GM21390 (cell line): Measurements from ENCODE around the gene ZGRF1.
"Not testable (repeated sequence)": the region's sequence is repeated elsewhere in the genome, so short reads cannot be mapped to it uniquely, and the experiment has no call there.

Experiments used
- ATAC-seq: cut with Tn5 transposase; IDR thresholded peaks from one replicate; pipeline ENCODE4 v1.9.1; 2021; ENCODE audit not compliant: unreplicated experiment

ZGRF1 gene

DNA sequence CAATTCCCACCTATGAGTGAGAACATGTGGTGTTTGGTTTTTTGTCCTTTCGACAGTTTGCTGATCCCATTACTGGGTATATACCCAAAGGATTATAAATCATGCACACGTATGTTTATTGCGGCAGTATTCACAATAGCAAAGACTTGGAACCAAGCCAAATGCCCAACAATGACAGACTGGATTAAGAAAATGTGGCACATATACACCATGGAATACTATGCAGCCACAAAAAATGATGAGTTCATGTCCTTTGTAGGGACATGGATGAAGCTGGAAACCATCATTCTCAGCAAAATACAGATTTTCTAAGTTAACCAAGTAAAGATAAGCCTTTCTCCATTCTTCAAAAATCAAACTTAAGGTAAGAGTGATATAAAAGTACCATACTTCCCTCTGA lies 82.4 kb downstream of the ZGRF1 start:
- not testable (repeated sequence) for ATAC-seq

DNA sequence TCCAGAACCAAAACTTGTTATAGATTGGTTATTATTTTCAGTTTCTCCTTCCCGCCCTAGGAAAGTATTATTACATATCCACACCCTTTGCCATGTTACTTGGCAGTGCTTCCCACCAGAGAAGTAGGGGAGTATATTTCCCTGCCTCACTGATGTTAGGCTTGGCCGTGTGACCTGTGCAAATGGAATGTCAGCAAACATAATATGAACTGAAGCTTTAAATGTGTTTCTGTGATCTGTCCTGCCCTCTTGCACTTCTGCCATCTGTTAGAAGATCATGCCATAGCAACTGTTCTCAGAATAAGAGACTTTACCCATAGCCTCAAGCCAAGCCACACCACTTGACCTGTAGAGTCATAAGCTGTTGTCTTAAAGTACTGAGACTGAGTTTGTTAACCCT lies 84.0 kb downstream of the ZGRF1 start:
- ATAC-seq = no peak

DNA sequence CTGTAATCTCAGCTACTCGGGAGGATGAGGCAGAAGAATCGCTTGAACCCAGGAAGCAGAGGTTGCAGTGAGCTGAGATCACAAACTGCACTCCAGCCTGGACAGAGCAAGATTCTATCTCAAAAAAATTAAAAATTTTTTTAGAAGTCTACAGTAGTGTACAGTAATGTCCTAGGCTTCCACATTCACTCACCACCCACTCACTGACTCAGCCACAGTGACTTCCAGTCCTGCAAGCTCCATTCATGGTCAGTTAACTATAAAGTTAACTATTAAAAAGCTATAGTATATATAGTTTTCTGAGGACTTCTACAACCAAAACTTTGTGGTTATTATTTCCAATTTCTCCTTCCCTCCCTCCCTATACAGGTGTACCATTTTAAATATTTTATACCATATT lies 86.0 kb downstream of the ZGRF1 start:
- ATAC-seq = no peak

DNA sequence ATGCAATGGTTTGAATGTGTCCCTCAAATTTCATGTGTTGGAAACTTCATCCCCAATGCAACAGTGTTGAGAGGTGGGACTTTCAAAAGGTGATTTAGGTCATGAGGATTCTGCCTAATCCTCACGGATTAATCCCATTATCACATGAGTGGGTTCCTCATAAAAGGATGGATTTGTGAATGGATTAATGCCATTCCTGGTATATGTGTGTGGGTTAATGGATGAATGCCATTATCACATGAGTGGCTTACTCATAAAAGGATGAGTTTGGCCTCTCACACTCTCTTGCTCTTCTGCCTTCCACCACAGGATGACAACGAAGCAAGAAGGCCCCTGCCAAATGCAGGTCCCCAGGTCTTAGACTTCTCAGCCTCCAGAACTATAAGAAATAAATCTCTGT lies 90.2 kb downstream of the ZGRF1 start:
- no peak for ATAC-seq

DNA sequence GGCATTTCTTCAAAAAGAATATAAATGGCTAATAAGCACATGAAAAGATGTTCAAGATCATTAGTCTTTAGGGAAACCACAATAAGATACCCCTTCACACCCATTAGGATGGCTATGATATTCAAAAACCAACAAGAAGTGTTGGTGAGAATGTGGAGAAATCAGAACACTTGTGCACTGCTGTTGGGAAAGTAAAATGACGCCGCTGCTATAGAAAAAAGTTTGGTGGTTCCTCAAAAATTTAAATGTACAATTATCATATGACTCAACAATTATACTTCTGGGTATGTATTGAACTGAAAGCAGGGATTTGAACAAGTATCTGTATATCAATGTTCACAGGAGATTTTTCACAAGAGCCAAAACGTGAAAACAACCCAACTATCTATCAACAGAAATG lies 91.4 kb downstream of the ZGRF1 start:
- ATAC-seq = no peak

DNA sequence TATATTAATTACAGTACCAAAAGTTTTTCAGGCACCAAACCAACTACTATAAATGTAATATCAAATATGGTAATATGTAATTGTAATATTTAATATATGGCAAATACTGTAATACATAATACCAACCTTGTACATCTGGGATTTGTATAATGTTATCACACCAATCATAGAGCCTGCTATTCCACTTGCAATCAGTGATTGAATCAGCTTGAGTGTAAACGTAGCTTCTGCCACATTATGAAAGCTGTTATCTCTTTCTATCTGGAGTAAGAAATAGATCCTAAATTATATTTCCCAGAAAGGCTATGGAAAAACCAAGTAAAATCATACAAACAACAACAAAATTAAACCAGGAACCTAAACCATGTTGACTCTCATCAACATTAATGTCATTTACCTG lies 96.0 kb downstream of the ZGRF1 start:
- ATAC-seq = no peak

DNA sequence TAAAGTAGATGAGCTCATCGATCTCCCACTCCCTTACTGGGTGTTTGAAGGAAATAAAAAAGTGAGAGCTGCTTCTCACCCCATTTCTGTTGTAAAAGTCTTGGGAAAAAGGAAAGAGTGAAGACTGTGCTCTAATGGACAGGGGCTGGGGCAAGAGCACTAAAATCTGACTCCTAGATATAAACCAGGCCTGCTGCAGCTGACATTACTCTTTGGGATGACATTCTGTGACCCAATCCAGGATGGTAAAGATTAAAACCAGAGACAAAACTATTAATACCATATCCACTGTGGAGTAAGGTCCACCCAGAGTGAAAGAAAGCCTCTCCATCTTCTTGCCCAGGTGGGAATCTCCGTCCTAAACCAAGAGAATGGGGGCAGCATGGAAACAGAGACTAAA lies 100.6 kb downstream of the ZGRF1 start:
- no peak for ATAC-seq

DNA sequence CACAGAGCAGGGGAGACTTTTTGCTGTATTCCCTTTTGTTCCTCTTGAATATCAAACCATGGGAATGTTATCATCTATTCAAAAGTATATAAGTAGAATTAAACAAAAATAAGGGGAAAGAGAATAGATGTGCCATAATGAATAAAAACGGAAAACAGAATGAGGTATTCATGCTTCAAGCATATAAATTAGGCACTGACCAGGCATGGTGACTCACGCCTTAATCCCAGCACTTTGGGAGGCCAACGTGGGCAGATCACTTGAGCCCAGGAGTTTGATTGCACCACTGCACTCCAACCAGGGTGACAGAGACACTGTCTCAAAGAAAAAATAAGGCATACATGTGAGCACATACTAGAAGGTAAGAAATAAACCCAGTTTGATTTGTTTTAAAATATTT lies 104.4 kb downstream of the ZGRF1 start:
- no peak for ATAC-seq

DNA sequence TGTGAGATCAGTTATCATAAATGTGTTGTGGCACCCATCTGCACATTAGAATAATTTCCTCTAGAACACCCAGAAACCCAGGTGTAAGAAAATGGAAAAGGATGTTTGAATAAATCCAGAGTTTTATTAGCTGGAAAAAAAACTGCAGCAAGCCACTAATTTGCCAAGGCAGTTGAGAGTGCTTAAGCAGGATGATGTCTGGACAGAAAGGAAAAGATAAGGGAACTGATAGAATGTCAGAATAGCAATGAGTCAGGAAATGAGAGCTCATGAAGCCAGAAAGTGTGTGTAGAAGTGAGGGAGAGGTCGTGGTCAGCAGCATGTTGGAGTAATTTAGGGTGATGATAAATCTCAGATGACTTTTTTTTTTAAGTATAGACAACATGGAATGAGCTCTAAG lies 105.6 kb downstream of the ZGRF1 start:
- no peak for ATAC-seq

DNA sequence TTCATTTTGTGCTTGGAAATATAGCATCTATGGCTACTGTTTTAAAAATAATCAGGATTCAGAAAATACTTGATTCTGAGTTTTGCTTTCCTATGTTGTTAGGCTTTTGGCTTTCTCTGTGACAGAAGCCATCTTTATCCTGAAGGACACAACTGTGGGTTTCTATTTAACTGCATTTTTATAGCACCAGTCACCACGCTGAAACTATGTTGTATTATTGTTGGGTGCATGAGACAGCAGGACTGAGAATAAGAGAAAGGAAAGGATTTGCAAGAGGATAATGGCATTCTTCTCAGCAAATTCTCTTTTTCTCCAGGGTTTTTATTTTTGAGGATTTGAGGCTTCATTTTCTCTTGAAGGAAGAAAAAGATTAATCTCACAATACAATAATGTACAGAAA lies 110.6 kb downstream of the ZGRF1 start:
- ATAC-seq = no peak

DNA sequence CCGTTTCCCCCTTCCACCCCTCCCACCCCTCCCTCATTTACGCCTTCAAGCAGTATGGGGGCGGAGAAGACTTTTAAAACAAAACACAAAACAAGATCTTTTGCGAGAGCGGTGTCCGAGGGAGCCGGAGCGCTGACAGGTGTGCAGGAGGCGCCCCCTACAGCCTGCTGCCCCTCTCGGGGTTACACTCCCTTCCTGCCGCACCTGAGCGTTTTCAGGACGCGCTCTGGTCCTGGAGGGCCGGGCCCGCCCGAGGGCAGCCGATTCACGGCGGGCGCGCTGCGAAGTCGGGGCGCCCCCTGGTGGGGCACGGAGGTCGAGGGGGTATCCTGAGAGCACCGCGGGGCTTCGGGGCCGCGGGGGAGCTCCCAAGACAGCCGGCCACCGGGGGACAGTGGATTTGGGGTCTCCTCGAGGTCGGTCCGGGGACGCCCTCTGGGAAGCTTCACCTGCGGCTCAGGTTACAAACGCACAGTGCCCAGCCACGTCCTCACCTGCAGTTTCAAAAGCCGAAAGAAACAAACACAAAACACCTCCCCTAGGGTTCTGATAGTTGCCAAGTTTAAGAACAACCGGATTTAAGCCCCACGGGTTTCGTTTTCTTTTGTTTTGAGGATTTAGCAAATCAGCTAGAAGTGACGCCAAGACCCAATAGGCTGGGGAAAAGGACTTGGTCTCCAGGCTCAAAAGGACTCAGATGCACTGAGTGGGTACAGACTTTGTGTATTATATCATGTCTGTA lies 112.8 kb downstream of the ZGRF1 start:
- peak; percentile 86 for ATAC-seq

DNA sequence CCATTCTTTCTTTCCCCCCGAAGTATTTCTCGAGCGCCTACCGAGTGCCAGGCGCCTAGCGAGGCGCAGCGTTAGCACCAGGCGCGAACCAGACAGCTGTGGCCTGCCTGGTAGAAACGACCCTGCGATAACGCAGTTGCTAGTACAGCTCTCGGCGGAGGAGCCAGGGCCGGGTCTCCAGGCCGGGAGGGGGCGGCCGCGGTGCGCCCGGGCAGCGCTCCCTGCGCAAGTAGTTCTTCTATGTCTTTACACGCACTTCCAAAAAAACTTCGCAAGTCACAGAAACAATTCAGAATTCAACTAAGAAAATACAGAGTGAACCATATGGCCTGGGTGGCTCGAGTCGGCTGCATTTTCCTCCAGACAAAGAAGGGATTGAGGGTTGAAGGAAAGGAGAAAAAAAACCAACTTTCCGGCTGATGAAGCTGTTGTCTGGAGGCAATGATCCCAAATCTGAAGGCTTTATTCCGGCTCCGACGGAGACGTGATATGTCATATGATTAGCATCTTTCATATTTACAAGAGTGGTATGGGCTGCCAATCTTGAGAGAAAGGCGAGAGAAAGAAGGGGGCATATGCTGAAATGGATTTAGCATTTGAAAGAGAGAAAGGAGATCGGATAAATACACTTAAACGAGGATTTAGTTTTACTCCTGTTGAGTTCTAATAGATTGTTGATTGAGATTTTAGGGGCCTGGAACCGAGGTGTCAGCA lies 113.5 kb downstream of the ZGRF1 start:
- peak; percentile 40 for ATAC-seq

DNA sequence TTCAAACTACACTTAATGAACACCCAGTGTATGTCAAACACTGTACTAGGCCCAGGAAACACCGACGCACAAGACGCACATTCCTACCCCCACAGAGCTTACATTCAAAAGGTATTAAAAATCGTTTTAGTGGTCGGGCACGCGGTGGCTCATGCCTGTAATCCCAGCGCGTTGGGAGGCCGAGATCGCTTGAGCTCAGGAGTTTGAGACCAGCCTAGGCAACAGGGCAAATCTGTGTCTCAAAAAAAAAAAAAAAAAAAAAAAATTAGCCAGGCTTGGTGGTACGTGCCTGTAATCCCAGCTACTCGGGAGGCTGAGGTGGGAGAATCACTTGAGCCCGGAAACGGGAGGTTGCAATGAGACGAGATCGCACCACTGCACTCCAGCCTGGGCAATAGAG lies 114.3 kb downstream of the ZGRF1 start:
- ATAC-seq = not testable (repeated sequence)

DNA sequence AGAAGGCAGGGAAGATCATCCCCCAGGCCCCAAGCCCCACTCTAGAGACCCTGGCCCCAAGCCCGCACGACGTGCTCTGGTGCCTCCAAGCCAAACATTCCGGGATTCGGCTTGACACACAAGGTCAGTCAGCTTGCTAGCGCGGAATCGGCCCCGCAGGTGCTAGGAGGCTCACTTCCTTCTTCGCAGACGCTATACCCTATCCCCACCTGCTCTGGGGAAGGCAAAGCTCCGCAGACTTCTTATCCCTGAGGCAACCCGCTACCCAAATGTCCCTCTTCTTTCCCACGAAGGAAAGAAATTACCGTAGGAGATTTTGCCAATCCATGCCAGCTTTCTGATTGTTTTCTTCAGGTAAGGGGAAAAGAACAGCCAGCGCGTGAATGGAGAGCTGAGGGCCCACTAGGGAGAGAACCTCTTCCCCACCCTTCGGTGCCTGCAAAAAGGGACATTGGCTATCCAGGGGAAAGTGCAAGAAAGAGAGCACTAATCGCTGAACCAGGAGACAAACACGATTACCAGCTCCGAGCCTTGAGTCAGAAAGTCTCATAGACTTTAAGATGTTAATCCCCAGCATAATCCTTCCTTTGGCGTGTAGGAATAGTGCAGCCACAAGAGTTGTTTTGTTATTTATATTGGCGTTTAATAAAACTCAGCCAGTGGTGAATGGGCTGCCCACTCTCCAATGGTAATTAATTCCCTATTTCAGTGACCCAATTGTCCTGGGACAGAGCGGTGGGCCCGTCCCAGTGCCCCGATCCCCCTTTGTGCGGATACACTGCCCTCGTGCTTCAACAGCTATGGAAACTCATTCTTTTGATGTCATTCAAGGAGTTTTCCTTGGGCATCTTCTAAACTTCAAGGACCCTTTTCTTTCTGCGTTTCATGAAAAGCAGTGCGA lies 115.3 kb downstream of the ZGRF1 start:
- no peak for ATAC-seq

DNA sequence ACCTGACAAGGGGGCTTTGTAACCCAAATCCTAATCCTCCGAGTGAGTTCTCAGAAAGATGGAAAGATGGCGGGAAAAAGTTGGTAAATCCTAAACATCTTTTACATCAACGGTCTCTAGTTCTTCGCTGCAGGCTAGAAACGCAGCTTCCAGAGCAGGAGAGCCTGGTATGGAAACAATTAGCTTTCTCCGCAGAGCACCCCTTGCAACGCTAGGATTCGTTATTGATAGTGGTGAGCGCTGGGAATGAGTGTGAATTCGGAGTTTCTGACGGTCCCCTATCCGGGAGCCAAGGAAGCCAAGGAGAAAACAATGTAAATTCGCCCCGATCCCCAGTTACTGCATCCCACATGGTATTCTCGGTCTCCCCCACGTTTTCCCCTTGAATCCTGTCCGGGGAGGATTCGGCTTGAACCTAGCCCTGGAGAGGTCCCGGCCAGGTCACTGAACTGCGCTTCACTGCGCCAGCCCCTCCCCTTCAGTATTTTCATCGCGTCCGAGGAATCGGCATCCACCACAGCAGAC lies 116.0 kb downstream of the ZGRF1 start:
- no peak for ATAC-seq

DNA sequence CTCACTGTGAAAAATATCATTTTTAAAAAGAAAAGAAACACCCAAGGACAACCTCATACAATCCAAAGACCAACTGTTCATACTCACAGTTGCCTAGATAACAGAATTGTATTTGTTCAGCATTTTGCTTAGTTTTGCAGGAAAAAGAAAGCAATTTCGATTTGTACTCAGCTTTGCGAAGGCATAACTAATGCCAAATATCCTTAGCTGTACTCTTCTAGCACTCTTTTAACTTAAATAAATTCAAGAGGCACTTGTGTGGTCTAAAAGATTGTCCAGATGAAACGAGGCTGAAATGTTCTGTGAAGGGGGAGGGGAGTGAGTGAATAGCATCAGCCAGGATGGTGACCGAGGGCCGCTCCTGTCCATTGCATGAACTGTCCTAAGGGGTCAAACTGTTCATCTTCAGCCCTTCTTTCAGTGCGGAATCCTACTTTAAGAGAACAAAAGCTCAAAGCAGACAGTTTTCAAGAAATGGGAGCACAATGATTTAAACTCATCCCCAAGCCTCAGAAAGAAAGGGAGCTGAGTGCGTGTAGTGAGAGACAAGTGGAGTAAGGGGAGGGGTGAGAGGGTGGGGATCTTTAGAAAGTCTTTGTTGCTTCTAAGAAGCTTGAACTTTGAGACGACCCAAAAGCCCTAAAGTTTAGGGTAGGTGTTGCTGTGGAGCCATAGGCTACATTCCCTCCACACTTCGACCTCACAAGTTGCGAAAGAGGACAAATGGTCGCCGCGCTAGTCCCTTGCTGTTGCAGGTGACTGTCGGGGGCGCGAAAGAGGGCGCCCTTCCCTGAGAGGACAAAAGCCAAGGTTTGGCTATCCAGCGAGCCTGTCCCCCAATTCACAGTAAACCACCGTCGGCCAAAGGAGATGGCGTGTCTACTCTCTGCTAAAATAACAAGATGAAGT lies 116.8 kb downstream of the ZGRF1 start:
- ATAC-seq = no peak

DNA sequence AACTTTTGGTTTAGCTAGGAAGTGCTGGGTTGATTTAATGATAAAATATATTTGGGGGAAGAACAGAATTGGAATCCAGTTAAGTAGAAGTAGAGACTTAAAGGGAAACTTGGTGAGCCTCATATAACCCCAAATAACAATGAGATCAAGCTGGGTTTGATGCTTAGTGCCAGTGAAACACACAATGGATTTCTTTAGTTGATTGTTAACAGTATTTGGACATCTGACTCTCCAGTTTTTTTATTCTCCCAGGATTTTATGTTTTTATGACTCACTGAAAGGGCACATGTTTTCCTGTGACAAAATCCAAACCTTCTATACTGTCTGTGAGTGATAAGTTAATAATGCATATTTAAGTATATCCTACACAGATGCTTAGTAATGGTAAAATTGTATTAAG lies 118.0 kb downstream of the ZGRF1 start:
- ATAC-seq = no peak

DNA sequence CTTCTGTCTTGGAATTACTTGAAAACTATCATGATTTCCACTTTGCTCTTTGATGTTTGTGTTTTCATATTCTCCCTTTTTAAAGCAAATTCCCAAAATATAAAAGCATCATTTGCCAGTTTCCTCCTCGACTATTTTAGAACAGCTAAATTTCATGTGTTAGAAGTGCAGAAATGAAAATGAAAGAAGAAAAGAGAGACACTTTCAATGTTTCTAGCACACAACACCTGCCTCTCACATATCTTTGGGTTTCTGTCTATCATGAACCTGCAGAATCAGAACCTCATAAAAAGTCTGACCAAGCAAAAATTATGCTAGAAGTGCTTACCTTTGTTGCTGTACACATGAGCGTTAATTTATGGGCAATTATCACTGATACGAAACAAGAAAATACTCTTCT lies 118.8 kb downstream of the ZGRF1 start:
- ATAC-seq = no peak

DNA sequence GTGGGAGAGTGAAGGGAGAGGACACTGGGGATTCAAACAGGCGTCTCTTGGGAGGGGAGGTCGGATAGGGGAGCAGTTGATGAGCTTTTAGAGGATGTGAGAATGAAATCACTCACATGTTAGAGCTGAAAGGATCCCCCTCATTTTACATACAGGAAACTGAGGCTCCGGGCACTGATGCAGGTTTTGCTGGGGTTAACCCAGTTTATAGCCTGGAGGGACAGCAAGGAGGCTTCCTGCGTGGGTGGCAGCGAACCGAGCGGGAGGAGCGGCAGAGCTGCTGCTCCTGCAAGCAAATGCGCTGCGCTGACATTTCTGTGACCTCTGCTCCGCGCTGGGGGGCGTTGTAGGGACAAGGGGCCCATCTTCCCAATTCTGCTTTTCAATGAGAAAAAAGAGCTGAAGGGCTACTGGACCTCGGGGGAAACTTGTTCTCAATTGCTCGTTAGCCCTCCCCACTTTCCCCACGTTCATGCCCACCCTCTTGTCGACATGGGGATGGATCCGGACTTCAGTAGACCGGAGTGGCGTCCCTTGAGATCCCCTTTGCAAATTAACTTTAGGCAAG lies 119.6 kb downstream of the ZGRF1 start:
- ATAC-seq = peak; percentile 16

DNA sequence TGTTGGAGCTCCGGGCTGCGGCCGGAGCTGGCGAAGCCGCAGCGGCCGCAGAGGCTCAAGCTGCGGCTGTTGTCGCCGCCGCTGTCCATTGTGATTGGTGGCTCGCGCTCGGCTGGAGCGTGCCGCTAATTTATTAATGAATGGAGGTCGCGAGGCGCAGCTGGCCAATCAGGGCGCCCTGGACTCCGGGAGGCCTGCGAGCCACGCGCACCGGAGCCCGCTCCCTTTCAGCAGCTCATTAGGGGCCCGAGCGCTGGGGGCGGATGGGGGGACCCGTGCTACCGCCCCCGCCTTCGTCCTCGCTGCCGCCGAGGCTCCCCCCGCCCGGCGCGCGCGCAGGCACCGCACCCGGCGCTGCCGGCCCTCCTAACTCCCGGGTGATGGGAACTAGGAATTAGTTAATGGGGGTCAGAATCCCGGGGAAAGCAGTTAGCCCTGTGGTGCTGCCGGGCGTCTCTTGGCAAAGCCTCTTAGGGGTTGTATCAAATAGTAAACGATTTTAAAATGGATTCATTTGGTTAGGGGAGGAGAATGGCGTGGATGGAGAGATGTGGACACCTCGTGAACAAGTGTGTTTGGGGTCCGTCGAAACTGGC lies 120.1 kb downstream of the ZGRF1 start:
- ATAC-seq = peak; percentile 27
